ENCODE results near the gene PI4KB. TPM values are rescaled to one million over a fixed set of nuclear protein-coding genes. Genes with fewer than 3 reads are reported as not detected.

The PI4KB gene
- total and polyA plus RNA-seq, 2 of the 13 experiments (the other 11 are each of a cell fraction or from before 2014, with no cell fraction given): 19.5 to 29.3 TPM

GRCh38 chr1:151281225-151281968 is 45.8 kb downstream of the PI4KB start (continued):
- TF ChIP-seq, protein P1, sequence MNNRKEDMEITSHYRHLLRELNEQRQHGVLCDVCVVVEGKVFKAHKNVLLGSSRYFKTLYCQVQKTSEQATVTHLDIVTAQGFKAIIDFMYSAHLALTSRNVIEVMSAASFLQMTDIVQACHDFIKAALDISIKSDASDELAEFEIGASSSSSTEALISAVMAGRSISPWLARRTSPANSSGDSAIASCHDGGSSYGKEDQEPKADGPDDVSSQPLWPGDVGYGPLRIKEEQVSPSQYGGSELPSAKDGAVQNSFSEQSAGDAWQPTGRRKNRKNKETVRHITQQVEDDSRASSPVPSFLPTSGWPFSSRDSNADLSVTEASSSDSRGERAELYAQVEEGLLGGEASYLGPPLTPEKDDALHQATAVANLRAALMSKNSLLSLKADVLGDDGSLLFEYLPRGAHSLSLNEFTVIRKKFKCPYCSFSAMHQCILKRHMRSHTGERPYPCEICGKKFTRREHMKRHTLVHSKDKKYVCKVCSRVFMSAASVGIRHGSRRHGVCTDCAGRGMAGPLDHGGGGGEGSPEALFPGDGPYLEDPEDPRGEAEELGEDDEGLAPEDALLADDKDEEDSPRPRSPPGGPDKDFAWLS (CRISPR knock-in tag; IDR thresholded peaks at IDR 0.05; ENCODE audit: borderline replicate concordance): no peak
- TF ChIP-seq CEBPG (CRISPR knock-in tag; IDR thresholded peaks at IDR 0.05) (peak; percentile 72), ZMAT3 (CRISPR knock-in tag; conservative IDR thresholded peaks at IDR 0.05) (no peak; the same call in 1 of the 2 replicates), ZNF616 (CRISPR knock-in tag; IDR thresholded peaks at IDR 0.05; ENCODE audit: low read depth) (no peak; the same call in 1 of the 2 replicates), RBFOX2 (IDR thresholded peaks at IDR 0.05; ENCODE audit: low read depth, low read length) (peak; percentile 3; the same call in 1 of the 2 replicates), AHDC1 (CRISPR knock-in tag; IDR thresholded peaks at IDR 0.05; ENCODE audit: borderline replicate concordance) (no peak), TCF12 (IDR thresholded peaks at IDR 0.05) (no peak), TCF12 (CRISPR knock-in tag; IDR thresholded peaks at IDR 0.05) (no peak), ZNF44 (CRISPR knock-in tag; IDR thresholded peaks at IDR 0.05) (0 out of 2 replicates have a peak, but pooled peaks have one; percentile 47)
- TF ChIP-seq, protein P2, sequence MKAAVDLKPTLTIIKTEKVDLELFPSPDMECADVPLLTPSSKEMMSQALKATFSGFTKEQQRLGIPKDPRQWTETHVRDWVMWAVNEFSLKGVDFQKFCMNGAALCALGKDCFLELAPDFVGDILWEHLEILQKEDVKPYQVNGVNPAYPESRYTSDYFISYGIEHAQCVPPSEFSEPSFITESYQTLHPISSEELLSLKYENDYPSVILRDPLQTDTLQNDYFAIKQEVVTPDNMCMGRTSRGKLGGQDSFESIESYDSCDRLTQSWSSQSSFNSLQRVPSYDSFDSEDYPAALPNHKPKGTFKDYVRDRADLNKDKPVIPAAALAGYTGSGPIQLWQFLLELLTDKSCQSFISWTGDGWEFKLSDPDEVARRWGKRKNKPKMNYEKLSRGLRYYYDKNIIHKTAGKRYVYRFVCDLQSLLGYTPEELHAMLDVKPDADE (CRISPR knock-in tag; IDR thresholded peaks at IDR 0.05): peak; percentile 45; the same call in 1 of the 2 replicates
- TF ChIP-seq, protein P3, sequence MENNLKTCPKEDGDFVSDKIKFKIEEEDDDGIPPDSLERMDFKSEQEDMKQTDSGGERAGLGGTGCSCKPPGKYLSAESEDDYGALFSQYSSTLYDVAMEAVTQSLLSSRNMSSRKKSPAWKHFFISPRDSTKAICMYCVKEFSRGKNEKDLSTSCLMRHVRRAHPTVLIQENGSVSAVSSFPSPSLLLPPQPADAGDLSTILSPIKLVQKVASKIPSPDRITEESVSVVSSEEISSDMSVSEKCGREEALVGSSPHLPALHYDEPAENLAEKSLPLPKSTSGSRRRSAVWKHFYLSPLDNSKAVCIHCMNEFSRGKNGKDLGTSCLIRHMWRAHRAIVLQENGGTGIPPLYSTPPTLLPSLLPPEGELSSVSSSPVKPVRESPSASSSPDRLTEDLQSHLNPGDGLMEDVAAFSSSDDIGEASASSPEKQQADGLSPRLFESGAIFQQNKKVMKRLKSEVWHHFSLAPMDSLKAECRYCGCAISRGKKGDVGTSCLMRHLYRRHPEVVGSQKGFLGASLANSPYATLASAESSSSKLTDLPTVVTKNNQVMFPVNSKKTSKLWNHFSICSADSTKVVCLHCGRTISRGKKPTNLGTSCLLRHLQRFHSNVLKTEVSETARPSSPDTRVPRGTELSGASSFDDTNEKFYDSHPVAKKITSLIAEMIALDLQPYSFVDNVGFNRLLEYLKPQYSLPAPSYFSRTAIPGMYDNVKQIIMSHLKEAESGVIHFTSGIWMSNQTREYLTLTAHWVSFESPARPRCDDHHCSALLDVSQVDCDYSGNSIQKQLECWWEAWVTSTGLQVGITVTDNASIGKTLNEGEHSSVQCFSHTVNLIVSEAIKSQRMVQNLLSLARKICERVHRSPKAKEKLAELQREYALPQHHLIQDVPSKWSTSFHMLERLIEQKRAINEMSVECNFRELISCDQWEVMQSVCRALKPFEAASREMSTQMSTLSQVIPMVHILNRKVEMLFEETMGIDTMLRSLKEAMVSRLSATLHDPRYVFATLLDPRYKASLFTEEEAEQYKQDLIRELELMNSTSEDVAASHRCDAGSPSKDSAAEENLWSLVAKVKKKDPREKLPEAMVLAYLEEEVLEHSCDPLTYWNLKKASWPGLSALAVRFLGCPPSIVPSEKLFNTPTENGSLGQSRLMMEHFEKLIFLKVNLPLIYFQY (CRISPR knock-in tag; IDR thresholded peaks at IDR 0.05; ENCODE audit: borderline replicate concordance): peak; percentile 18; the same call in 1 of the 2 replicates
- TF ChIP-seq, protein P4, sequence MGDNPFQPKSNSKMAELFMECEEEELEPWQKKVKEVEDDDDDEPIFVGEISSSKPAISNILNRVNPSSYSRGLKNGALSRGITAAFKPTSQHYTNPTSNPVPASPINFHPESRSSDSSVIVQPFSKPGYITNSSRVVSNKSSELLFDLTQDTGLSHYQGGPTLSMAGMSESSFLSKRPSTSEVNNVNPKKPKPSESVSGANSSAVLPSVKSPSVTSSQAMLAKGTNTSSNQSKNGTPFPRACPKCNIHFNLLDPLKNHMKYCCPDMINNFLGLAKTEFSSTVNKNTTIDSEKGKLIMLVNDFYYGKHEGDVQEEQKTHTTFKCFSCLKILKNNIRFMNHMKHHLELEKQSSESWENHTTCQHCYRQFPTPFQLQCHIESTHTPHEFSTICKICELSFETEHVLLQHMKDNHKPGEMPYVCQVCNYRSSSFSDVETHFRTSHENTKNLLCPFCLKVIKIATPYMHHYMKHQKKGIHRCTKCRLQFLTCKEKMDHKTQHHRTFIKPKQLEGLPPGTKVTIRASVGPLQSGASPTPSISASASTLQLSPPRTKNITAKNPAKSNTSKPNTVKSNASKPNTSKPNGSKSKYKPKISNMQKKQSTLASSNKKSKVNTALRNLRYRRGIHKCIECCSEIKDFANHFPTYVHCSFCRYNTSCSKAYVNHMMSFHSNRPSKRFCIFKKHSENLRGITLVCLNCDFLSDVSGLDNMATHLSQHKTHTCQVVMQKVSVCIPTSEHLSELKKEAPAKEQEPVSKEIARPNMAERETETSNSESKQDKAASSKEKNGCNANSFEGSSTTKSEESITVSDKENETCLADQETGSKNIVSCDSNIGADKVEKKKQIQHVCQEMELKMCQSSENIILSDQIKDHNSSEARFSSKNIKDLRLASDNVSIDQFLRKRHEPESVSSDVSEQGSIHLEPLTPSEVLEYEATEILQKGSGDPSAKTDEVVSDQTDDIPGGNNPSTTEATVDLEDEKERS (CRISPR knock-in tag; IDR thresholded peaks at IDR 0.05): 0 out of 2 replicates have a peak, but pooled peaks have one; percentile 56

Data from HepG2 (cell line).